Ovary (tissue), 1 donor: Measurements from ENCODE around the gene NR4A3.

Experiments used
- EP300 ChIP-seq: sonication (generic); formaldehyde crosslinking; IDR thresholded peaks from one replicate; pipeline ENCODE4 v1.6.1; 2017; ENCODE audit warnings: antibody characterized with exemption
- POLR2A ChIP-seq: fragments of 450-650 bp; IDR thresholded peaks from one replicate; pipeline ENCODE4 v1.6.1; 2017; ENCODE audit warnings: antibody characterized with exemption, mild to moderate bottlenecking, moderate library complexity

DNA sequence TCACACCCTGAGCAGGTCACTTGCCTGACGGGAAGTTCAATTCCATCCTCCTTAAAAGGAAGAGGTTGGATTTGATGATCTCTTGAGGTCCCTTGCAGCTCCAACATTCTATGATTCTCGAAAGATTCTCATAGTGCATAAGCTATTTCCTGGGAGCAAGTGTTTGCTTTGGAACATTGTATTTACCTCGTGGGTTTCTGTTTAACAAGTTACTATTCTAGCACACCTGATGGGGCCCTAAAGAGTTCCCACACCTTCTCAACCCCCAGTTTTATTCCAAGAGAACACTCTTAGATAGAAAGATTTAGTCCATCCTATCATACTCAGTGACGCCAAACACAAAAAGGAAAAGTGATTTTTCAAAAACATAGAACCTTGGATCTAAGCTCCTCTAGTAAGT is 23.4 kb downstream of the NR4A3 start:
- TF ChIP-seq EP300 (no peak), POLR2A (no peak)
